GM23338 (cell line): ENCODE measurements around the gene PRPF6. TPM values are rescaled to one million over a fixed set of nuclear protein-coding genes. Genes with fewer than 3 reads are reported as not detected.

Source experiments
- ATAC-seq: fragments of 200-7000 bp; cut with Tn5 transposase; 3 replicates; pipeline ENCODE4 v1.9.1; 2020
- DNase-seq: peaks from one replicate; pipeline ENCODE4 v3.0.0-alpha.2; 2015; ENCODE audit warnings: low spot score
- H2AFZ ChIP-seq: fragments of 200-600 bp; sonication (generic); 2 replicates; pipeline ENCODE4 v1.8.0; 2016; ENCODE audit warnings: antibody characterized with exemption, mild to moderate bottlenecking, moderate library complexity
- H3F3A ChIP-seq: fragments of 200-600 bp; sonication (generic); replicated peaks from 2 replicates; pipeline ENCODE4 v1.8.0; 2017; ENCODE audit warnings: antibody characterized with exemption, mixed run types, low read depth
- H3K27ac ChIP-seq: fragments of 200-600 bp; sonication (generic); 2 replicates; pipeline ENCODE4 v1.6.1; 2016; ENCODE audit warnings: low read depth
- H3K27me3 ChIP-seq: fragments of 200-600 bp; sonication (generic); 2 replicates; pipeline ENCODE4 v1.8.0; 2016; ENCODE audit warnings: mild to moderate bottlenecking, mixed run types, moderate library complexity; ENCODE audit not compliant: insufficient read depth
- H3K36me3 ChIP-seq: fragments of 200-600 bp; sonication (generic); 2 replicates; pipeline ENCODE4 v1.8.0; 2016; ENCODE audit warnings: mild to moderate bottlenecking; ENCODE audit not compliant: insufficient read depth
- H3K4me1 ChIP-seq: fragments of 200-600 bp; sonication (generic); 2 replicates; pipeline ENCODE4 v1.8.0; 2016; ENCODE audit warnings: mild to moderate bottlenecking, moderate library complexity; ENCODE audit not compliant: insufficient read depth
- H3K4me2 ChIP-seq: fragments of 200-600 bp; sonication (generic); 2 replicates; pipeline ENCODE4 v1.7.1; 2017; ENCODE audit warnings: mixed run types
- H3K4me3 ChIP-seq: fragments of 200-600 bp; sonication (generic); 2 replicates; pipeline ENCODE4 v1.6.1; 2016; ENCODE audit warnings: mixed run types
- H3K79me2 ChIP-seq: fragments of 200-600 bp; sonication (generic); replicated peaks from 2 replicates; pipeline ENCODE4 v1.8.0; 2017; ENCODE audit warnings: mild to moderate bottlenecking; ENCODE audit not compliant: insufficient read depth
- H3K9me2 ChIP-seq: fragments of 200-600 bp; sonication (generic); 2 replicates; pipeline ENCODE4 v1.8.0; 2017; ENCODE audit not compliant: insufficient read depth
- H4K20me1 ChIP-seq: fragments of 200-600 bp; sonication (generic); replicated peaks from 2 replicates; pipeline ENCODE4 v1.8.0; 2017; ENCODE audit warnings: mild to moderate bottlenecking; ENCODE audit not compliant: insufficient read depth
- H3K27ac Mint-ChIP-seq: 2 replicates; pipeline ENCODE4 v1.8.0; 2020; ENCODE audit warnings: inconsistent platforms, mild to moderate bottlenecking, moderate library complexity, mixed read lengths
- H3K27me3 Mint-ChIP-seq: 3 replicates; pipeline ENCODE4 v1.8.0; 2022; ENCODE audit warnings: low read depth, mild to moderate bottlenecking, moderate library complexity, mixed read lengths, inconsistent platforms; ENCODE audit not compliant: insufficient read depth, poor library complexity
- H3K36me3 Mint-ChIP-seq: 3 replicates; pipeline ENCODE4 v1.8.0; 2021; ENCODE audit warnings: low read depth, mild to moderate bottlenecking, inconsistent platforms, moderate library complexity, mixed read lengths
- H3K4me1 Mint-ChIP-seq: 3 replicates; pipeline ENCODE4 v1.8.0; 2020; ENCODE audit warnings: mild to moderate bottlenecking, inconsistent platforms, mixed read lengths
- H3K4me3 Mint-ChIP-seq: 3 replicates; pipeline ENCODE4 v1.8.0; 2021; ENCODE audit warnings: moderate library complexity, mild to moderate bottlenecking, inconsistent platforms, mixed read lengths
- H3K9me3 Mint-ChIP-seq: 3 replicates; pipeline ENCODE4 v1.8.0; 2020; ENCODE audit warnings: moderate library complexity, mild to moderate bottlenecking, inconsistent platforms, mixed read lengths
- CREB1 ChIP-seq: fragments of 250-450 bp; sonication (Bioruptor Pico); IDR thresholded peaks from 2 replicates; pipeline ENCODE4 v1.5.0; 2020; ENCODE audit warnings: low read depth, mild to moderate bottlenecking, moderate library complexity
- ETS1 ChIP-seq: IDR thresholded peaks from 2 replicates; pipeline ENCODE4 v1.6.1; 2016; ENCODE audit warnings: antibody characterized with exemption
- EZH2 ChIP-seq: fragments of 200-600 bp; sonication (generic); IDR thresholded peaks from one replicate; pipeline ENCODE4 v1.8.0; 2017; ENCODE audit warnings: antibody characterized with exemption, mild to moderate bottlenecking, low read depth; ENCODE audit not compliant: unreplicated experiment
- EZH2phosphoT487 ChIP-seq: fragments of 200-600 bp; sonication (generic); IDR thresholded peaks from one replicate; pipeline ENCODE4 v1.8.1; 2018; ENCODE audit warnings: antibody characterized with exemption; ENCODE audit not compliant: unreplicated experiment
- JUNB ChIP-seq: IDR thresholded peaks from one replicate; pipeline ENCODE4 v1.6.1; 2016; ENCODE audit warnings: antibody characterized with exemption; ENCODE audit not compliant: unreplicated experiment
- NANOG ChIP-seq: IDR thresholded peaks from 2 replicates; pipeline ENCODE4 v1.6.1; 2016; ENCODE audit warnings: antibody characterized with exemption, borderline replicate concordance
- POLR2AphosphoS5 ChIP-seq: IDR thresholded peaks from 2 replicates; pipeline ENCODE4 v1.6.1; 2016; ENCODE audit warnings: antibody characterized with exemption, low read depth
- REST ChIP-seq: IDR thresholded peaks from one replicate; pipeline ENCODE4 v1.6.1; 2018; ENCODE audit warnings: antibody characterized with exemption; ENCODE audit not compliant: unreplicated experiment
- STAT1 ChIP-seq: IDR thresholded peaks from one replicate; pipeline ENCODE4 v1.6.1; 2016; ENCODE audit warnings: antibody characterized with exemption; ENCODE audit not compliant: unreplicated experiment
- ZNF114 ChIP-seq: fragments of 250-450 bp; sonication (Bioruptor Pico); IDR thresholded peaks from 2 replicates; pipeline ENCODE4 v1.5.0; 2020; ENCODE audit warnings: mild to moderate bottlenecking, moderate library complexity
- ZNF331 ChIP-seq: fragments of 250-450 bp; sonication (Bioruptor Pico); IDR thresholded peaks from 2 replicates; pipeline ENCODE4 v1.5.0; 2020; ENCODE audit warnings: low read depth, mild to moderate bottlenecking, moderate library complexity
- ZNF462 ChIP-seq: fragments of 250-450 bp; sonication (Bioruptor Pico); IDR thresholded peaks from 2 replicates; pipeline ENCODE4 v1.5.0; 2020; ENCODE audit warnings: mild to moderate bottlenecking, moderate library complexity
- polyA plus RNA-seq: library from polyadenylated mRNA; unstranded; fragments of >200 nt; fragmentation: Nextera tagmentation; extraction: Ambion mirVana; gene quantifications from 2 replicates; pipeline ENCODE4 v1.2.1, GENCODE V29; 2016
- total RNA-seq: library from RNA; depleted of rRNA; stranded (reverse); fragments of >200 nt; shearing (Covaris generic); gene quantifications from 2 replicates; pipeline ENCODE4 v1.2.3, GENCODE V29; 2014
- TF ChIP-seq, protein P1 (sequence below), 2 experiments: fragments of 200-600 bp in 1 of 2; sonication (generic) in 1 of 2; conservative IDR thresholded peaks; 2 replicates each; pipeline versions ENCODE4 v1.5.1 to v1.6.1; 2016 to 2017; ENCODE audit warnings: antibody characterized with exemption in 2 of 2, low read depth in 2 of 2, mild to moderate bottlenecking in 2 of 2, moderate library complexity in 1 of 2

PRPF6 gene
- total and polyA plus RNA-seq, 2 experiments from 2014 or later = 53.8 to 79.9 TPM

GRCh38 chr20:64077094-64077493 is 96.2 kb downstream of the PRPF6 start:
- Histone ChIP-seq H4K20me1 (no peaks in the 10 kb centered on the region), H3K4me3 (no peak overlapping the region), H3K4me2 (no peak overlapping the region), H3K79me2 (no peaks in the 10 kb centered on the region), H3K27ac (no peak overlapping the region), H3K36me3 (no peaks in the 10 kb centered on the region), H3K9me2 (no peaks in the 10 kb centered on the region), H3K4me1 (peaks cover 11% of the 10 kb centered on the region; the same call in 1 of the 2 replicates), H3K27me3 (peaks cover 15% of the 10 kb centered on the region; the same call in 1 of the 2 replicates), H2AFZ (no peak overlapping the region), H3F3A (0 out of 2 replicates have a peak, but pooled peaks cover 5% of the 10 kb centered on the region)
- Mint-ChIP-seq H3K27ac (no peak overlapping the region), H3K4me1 (peaks cover 18% of the 10 kb centered on the region; the same call in 2 of the 3 replicates), H3K36me3 (peaks cover 2% of the 10 kb centered on the region; the same call in 1 of the 3 replicates), H3K27me3 (peaks cover 23% of the 10 kb centered on the region), H3K9me3 (no peaks in the 10 kb centered on the region), H3K4me3 (no peak overlapping the region)
- ATAC-seq (no peak), DNase-seq (no peak)
- TF ChIP-seq ZNF114 (CRISPR knock-in tag) (no peak), REST (no peak), ZNF331 (CRISPR knock-in tag) (no peak), ZNF462 (CRISPR knock-in tag) (no peak), POLR2AphosphoS5 (no peak), EZH2phosphoT487 (no peak), STAT1 (no peak), CREB1 (no peak), JUNB (no peak), EZH2 (no peak), ETS1 (no peak), NANOG (no peak)
- TF ChIP-seq, protein P1, sequence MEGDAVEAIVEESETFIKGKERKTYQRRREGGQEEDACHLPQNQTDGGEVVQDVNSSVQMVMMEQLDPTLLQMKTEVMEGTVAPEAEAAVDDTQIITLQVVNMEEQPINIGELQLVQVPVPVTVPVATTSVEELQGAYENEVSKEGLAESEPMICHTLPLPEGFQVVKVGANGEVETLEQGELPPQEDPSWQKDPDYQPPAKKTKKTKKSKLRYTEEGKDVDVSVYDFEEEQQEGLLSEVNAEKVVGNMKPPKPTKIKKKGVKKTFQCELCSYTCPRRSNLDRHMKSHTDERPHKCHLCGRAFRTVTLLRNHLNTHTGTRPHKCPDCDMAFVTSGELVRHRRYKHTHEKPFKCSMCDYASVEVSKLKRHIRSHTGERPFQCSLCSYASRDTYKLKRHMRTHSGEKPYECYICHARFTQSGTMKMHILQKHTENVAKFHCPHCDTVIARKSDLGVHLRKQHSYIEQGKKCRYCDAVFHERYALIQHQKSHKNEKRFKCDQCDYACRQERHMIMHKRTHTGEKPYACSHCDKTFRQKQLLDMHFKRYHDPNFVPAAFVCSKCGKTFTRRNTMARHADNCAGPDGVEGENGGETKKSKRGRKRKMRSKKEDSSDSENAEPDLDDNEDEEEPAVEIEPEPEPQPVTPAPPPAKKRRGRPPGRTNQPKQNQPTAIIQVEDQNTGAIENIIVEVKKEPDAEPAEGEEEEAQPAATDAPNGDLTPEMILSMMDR (conservative IDR thresholded peaks at IDR 0.05; ENCODE audit: low read depth in 2 of 2) = no peak
